ENCODE data around the gene SETD4.

DNA sequence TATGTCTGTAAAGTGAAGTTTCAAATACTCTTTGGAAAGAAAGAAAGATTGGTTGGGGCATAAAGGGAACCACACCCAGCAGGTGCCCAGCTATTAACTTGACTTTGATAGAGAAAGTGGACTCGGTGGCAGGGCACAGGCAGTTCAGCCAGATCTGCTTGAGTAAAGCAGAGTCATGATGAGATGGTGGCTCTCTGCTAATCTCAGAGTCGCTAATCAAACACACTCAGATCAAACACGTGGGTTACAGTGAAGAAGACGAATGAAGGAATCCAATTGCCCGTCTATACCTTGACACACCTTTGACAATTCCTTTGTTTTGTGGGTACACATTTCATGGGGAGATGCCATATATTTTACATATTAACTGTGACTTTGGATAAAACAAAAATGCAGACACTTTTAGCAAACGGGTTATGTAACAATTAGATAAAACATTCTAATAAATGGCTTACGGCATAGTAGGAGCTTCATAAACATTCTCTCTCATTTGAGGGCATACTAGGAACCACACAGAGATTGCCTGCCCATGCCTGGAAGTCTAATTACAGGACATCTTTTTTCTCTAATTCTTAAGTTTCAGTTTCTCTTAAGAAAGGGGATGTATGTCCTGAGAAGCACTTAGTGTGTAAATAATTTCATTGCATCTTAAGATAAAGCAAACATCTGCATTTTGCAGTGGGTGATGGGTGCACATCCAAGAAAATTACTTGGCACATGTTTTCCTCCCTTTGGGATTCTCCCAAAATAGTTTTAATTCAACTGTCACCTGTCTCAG lies 16.7 kb upstream of the SETD4 start:
- TF ChIP-seq YY1 (IDR thresholded peaks at IDR 0.05; ENCODE audit: insufficient read depth, insufficient read length) (no peak), SUZ12 (IDR thresholded peaks at IDR 0.05; ENCODE audit: extremely low read depth, insufficient read depth, insufficient read length) (no peak), ZNF274 (IDR thresholded peaks at IDR 0.05; ENCODE audit: low read depth, low read length) (no peak)

All from NT2/D1 (cell line).